GM06990 (cell line): ENCODE data around the gene JSRP1.

ENCODE experiments used
- DNase-seq: peaks from one replicate; pipeline ENCODE4 v3.0.0-alpha.2; 2011; ENCODE audit not compliant: insufficient read length; ENCODE audit errors: extremely low read depth
- H3K27me3 ChIP-seq: replicated peaks from 2 replicates; pipeline ENCODE4 v1.6.0; 2011; ENCODE audit warnings: low read length; ENCODE audit not compliant: control insufficient read depth, insufficient read depth
- H3K36me3 ChIP-seq: 2 replicates; pipeline ENCODE4 v1.5.1; 2011; ENCODE audit warnings: low read length; ENCODE audit not compliant: control insufficient read depth, insufficient read depth
- H3K4me3 ChIP-seq: replicated peaks from 2 replicates; pipeline ENCODE4 v1.5.1; 2011; ENCODE audit warnings: low read depth, mild to moderate bottlenecking, control low read depth, low read length
- TF ChIP-seq, protein P1 (sequence below): IDR thresholded peaks from 2 replicates; pipeline ENCODE4 v1.5.1; 2011; ENCODE audit warnings: low read length, control low read depth, mild to moderate bottlenecking, inconsistent platforms; ENCODE audit not compliant: insufficient read depth, poor library complexity, severe bottlenecking

The JSRP1 gene

DNA sequence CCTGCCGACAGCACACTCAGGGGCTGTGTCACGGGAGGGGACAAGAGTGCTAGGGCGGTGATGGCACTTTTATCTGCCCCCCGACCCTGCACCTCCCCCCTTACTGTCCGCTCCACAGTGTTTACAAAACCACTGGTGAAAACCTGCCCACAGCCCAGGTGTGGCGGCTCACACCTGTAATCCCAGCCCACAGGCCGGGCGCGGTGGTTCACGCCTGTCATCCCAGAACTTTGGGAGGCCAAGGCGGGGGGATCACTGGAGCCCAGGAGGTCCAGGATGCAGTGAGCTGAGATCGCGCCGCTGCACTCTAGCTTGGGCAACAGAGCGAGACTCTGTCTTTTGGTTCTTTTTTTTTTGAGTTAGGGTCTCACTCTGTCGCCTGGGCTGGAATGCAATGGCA, 39.9 kb upstream of the JSRP1 start:
- no peaks in the 10 kb centered on the region; the same call in 1 of the 2 replicates for H3K27me3 ChIP-seq
- H3K4me3 ChIP-seq: no peak overlapping the region
- no peak for DNase-seq
- H3K36me3 ChIP-seq: no peaks in the 10 kb centered on the region; the same call in 1 of the 2 replicates
- TF ChIP-seq, protein P1, sequence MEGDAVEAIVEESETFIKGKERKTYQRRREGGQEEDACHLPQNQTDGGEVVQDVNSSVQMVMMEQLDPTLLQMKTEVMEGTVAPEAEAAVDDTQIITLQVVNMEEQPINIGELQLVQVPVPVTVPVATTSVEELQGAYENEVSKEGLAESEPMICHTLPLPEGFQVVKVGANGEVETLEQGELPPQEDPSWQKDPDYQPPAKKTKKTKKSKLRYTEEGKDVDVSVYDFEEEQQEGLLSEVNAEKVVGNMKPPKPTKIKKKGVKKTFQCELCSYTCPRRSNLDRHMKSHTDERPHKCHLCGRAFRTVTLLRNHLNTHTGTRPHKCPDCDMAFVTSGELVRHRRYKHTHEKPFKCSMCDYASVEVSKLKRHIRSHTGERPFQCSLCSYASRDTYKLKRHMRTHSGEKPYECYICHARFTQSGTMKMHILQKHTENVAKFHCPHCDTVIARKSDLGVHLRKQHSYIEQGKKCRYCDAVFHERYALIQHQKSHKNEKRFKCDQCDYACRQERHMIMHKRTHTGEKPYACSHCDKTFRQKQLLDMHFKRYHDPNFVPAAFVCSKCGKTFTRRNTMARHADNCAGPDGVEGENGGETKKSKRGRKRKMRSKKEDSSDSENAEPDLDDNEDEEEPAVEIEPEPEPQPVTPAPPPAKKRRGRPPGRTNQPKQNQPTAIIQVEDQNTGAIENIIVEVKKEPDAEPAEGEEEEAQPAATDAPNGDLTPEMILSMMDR: no peak

- DNase-seq: no peak
- no peaks in the 10 kb centered on the region for H3K27me3 ChIP-seq
These were observed 38.6 kb upstream of the JSRP1 start for GRCh38 chr19:2294687-2295335.

GRCh38 chr19:2291185-2291751, 35.1 kb upstream of the JSRP1 start:
- H3K36me3 ChIP-seq: no peaks in the 10 kb centered on the region; the same call in 1 of the 2 replicates
- no peaks in the 10 kb centered on the region for H3K27me3 ChIP-seq
- no peak for DNase-seq
- TF ChIP-seq, protein P1: no peak
- peak overlapping the region; percentile 64 for H3K4me3 ChIP-seq

More at GRCh38 chr19:2294687-2295335, 38.6 kb upstream of the JSRP1 start:
- TF ChIP-seq, protein P1: no peak
- no peaks in the 10 kb centered on the region; the same call in 1 of the 2 replicates for H3K36me3 ChIP-seq
- no peak overlapping the region for H3K4me3 ChIP-seq

DNA sequence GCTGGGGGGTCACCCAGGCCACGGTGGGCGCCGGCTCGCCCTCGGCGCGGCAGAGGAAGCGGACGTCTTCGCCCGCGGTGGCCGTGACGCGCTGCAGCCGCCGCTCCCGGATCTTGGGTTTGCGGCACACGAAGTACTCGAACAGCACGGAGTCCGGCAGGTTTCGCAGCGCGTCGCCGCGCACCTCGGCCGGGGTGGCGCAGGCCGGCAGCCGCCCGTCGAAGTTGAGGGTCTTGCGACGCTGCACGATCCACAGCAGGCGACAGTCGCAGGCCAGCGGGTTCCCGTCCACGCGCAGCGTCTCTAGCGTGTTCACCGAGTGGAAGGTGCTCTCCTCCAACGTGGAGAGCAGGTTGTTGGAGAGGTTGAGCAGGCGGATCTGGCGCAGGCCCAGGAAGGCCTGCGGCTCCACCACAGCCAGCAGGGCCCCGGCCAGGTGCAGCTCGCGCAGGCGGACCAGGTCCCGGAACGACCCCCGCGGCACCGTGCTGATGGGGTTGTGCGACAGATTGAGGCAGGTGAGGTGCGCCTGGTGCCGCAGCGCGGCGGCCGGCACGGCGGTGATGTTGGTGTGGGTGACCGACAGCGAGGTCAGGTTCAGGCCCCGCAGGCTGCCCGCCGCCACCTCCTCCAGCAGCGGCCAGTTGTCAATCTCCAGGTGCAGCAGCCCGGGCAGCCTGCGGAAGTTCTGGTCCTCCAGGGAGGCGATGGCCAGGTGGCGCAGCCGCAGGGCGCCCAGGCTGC, 34.4 kb upstream of the JSRP1 start:
- Histone ChIP-seq H3K27me3 (no peaks in the 10 kb centered on the region), H3K36me3 (no peaks in the 10 kb centered on the region; the same call in 1 of the 2 replicates), H3K4me3 (peak overlapping the region; percentile 64)
- DNase-seq: peak; percentile 73
- TF ChIP-seq, protein P1: no peak

DNA sequence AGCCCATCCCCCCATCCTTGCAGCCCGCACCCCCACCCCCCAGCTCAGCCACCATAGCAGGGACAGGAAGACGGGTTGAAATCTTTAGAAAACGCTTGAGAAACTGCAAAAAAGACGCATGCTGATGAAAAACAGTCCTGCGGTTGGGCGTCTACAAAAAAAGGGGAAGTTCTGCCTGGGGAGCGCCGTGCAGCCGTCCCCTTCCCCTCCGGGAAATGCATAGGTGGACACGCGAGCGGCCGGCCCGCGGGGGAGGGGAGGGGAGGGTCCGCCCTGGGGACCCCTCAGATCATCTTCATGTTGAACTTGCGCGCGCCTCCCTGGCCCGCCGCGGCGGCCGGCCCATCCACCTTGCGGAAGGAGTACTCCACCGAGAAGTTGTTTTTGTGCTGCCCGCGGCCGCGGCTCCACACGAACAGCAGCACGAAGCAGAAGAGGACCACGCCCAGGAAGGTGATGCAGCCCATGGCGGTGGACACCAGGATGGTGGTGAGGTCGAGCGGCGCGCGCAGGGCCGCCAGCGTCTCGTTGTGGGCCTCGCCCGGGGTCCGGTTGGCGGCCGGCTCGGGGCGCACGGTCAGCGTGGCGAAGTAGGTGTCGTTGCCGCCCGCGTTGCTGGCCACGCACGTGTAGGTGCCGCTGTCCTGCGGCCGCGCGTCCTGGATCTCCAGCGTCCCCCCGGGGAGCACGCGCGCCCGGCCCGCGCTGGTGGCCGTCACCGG, 33.7 kb upstream of the JSRP1 start:
- no peaks in the 10 kb centered on the region; the same call in 1 of the 2 replicates for H3K36me3 ChIP-seq
- DNase-seq: peak; percentile 84
- TF ChIP-seq, protein P1: no peak
- H3K4me3 ChIP-seq: peak overlapping the region; percentile 64
- H3K27me3 ChIP-seq: no peaks in the 10 kb centered on the region
